NCI-H460 (cell line): ENCODE measurements around the gene KCNJ16. TPM values are rescaled to one million over a fixed set of nuclear protein-coding genes. Genes with fewer than 3 reads are reported as not detected.
"Not testable (repeated sequence)": the region's sequence is repeated elsewhere in the genome, so short reads cannot be mapped to it uniquely, and the experiment has no call there.

Experiments used
- DNase-seq: peaks from one replicate; pipeline ENCODE4 v3.0.0-alpha.2; 2016; ENCODE audit warnings: low read depth; ENCODE audit errors: extremely low read depth
- polyA plus RNA-seq: library from polyadenylated mRNA; depleted of rRNA; stranded (reverse); fragments of >200 nt; gene quantifications from 2 replicates; pipeline ENCODE4 v1.2.3, GENCODE V29; 2014; cell fraction: nucleus; rRNA removed
- total RNA-seq: library from RNA; depleted of rRNA; stranded (reverse); fragments of >200 nt; shearing (Covaris generic); gene quantifications from 2 replicates; pipeline ENCODE4 v1.2.3, GENCODE V29; 2014; rRNA removed

Gene KCNJ16
- total RNA-seq = not detected in 2 replicates
- polyA plus RNA-seq = not detected in 2 replicates

DNA sequence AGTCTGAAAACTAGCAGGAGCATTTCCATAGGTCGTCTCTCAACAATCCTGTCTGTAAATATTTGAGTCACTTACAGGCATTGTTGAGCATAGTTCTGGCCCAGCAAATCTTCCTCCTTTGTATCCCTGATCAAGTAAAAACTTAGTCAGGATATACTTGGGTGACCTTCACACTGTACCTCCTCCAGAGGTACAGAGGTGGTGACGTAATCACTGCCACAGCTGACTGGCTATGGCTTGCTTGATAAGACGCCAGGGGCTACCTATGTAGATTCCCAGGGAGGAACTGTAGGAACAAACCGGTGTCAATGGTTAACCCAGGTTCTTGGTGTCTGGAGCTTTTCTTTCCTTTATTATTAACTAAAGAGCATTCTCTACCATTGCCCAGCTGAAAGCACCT, at the start of gene KCNJ16:
Gene KCNJ16 (plus strand): TSS at position 270 of the 400 bp plus-strand sequence. CDS start 56,863 bp downstream, outside the sequence.
- no peak for DNase-seq

DNA sequence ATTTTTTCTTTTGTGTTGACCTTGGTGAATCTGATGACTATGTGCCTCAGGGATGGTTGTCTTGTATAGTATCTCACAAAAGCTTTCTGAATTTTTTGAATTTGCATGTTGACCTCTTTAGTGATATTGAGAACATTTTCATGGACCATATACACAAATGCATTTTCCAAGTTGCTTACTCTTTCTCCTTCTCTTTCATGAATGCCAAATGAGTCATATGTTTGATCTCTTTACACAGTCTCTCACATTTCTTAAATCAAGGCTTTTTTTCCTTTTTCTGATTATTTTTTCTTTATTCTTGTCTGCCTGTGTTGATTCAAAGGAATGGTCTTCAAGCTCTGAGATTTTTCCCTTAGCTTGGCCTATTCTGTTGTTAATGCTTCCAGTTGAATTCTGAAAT, 46.6 kb upstream of the KCNJ16 start:
- no peak for DNase-seq

DNA sequence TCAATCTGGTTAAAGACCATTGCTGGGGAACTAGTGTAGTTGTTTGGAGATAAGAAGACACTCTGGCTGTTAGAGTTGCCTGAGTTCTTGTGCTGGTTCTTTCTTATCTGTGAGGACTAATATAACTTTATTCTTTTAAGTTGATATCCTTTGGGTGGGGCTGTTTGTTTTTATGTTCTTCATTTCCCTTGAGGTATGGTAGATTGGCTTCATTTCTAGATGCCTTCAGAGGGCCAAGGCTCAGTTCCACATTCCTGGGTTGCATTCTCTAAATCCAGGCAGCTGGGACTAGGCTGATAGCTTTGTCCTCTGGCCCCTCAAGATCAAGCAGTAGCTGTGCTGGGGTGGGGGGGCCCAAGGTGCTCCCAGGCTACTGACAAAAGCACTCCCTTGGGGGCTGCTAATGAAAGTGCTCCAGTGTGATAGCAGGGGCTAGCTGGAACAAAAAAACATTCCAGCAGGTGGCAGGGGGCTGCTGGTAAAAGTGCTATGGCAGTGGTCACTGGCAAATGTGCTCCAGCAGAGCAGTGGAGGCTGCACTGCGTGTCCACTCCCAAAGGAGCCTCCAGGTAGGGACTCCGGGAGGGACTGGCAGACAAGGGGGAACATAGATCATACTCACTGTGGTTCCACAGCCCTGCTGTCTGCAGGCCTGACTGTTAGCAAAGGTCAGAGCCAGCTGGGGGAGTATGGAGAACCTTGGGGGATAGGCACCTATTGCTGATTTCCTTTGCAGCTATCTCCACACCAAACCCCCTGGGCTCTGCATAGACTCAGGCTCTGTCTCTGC, 45.9 kb upstream of the KCNJ16 start:
- no peak for DNase-seq

DNA sequence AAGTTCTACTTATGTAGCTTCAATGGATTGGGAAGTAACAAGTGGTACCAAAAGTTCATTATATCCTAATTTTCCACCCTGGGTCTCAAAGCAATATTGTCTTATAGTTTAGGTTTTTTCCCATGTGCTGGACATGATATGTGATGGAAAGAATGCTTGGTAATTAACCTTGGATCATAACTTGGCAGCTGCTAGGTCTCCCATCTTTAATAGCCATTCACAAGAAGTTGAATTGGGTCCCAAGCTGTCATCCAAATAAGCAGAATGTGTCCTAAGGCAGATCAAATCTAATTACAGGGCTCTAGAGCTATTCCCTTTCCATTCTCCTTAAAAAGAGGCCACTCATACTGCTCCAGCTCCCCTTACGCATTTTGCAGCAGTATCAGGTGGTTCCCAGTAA, 44.7 kb upstream of the KCNJ16 start:
- DNase-seq = no peak

DNA sequence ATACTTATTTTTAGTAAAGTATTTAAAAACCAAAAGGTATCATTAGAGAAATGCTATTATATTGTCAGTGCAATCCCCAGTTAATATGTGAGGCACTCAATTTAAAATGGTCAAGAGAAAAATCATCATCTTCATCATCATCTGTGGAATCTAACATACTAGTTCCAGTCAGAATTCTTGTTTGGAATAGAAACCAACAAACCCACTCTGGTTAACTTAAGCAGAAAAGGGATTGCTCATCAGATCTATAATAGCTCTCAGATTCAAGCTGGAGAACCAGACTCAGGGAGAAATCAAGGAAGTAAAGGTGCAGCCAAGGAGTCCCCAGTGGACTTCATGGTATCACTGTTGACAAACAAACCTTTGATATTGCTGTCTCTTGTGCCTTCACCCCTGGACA, 43.7 kb upstream of the KCNJ16 start:
- no peak for DNase-seq

DNA sequence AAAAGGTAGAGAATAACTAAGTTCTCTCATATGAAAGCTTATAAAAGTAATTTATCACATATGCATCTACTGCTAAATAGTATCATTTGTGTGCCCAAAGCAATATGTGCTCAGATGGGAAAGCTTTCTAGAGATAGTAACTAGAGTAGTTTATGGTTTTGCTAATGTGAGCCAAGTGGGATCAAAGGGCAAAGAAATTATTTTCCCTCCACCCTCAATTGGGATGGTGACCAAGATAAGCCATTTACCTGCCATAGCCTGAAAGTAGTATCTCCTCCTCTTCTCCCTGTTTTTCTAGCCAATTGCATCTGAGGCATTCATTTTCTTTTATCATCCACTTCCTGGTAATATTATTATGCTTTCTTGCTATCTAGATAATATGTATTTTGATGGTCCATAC, 41.9 kb upstream of the KCNJ16 start:
- DNase-seq = no peak

DNA sequence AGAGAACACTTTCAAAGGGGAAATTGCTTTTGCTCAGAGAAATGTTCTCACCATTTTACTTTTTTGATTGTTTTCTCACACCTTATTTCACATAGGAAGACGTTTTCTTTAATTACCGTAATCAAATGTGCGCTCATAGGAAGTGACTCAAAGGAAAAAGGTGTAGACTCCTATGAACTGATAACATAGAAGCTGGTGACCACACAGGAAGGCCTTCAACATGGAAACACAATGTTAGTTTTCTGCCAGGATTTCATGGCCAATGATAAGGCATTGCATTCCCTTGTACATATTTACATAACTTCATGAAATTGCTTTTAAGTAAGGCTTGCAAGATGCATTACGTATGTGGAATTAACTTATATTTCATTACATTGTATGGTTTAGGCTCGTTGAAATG, 40.9 kb upstream of the KCNJ16 start:
- no peak for DNase-seq

DNA sequence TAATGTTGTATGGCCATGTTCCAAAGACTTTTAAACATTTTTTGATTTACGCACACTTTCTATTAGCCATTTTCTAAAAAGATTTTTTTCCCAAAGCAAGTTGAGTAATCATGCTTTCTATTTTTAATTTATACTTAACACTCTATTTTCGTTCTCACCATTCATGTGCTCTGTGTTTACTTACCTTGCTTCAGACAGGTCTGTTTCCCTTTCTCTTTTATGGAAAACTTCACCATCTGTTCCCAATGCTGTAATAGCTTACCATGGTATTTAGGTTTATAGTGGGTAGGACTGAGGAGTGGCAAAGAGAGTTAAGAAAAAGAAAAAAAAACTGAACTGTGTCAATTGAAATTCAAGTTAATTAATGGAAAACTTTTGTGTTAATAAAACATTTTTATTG, 37.5 kb upstream of the KCNJ16 start:
- no peak for DNase-seq

DNA sequence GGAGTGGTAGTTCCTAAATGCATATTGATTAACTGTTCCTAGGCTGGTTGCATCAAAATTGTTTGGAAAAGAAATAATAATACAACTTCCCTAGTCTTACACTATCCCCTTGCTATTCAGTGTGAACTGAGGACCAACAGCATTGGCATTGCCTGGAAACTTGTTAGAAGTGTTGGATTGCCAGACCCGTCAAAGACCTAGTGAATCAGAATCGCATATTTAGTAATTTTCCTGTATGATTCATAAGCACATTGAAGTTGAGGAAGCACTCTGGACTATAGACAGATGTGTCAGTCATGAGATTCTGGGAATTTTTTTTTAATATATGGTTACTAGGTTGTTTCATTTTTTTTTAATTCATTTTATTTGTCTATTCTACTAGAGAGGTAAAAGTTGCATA, 34.7 kb upstream of the KCNJ16 start:
- no peak for DNase-seq

DNA sequence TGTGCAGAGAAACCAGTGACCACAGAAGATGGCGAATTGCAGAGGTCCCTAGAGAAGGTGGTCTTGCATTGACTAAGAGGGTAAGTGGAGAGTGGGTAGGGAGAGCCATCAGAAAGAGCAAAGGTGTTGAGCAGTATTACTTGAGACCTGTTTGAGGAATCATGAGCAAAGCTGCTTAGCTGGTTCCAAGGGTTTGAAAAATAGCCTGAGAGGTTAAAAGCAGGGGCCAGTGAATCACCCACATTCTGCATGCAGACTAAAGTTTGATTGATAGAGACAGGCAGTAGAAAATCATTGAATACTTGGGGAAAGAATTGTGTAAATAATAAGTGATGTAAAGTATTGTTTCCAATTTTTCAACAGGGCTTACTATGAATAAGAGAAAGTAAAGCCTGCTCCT, 34.0 kb upstream of the KCNJ16 start:
- DNase-seq = no peak

DNA sequence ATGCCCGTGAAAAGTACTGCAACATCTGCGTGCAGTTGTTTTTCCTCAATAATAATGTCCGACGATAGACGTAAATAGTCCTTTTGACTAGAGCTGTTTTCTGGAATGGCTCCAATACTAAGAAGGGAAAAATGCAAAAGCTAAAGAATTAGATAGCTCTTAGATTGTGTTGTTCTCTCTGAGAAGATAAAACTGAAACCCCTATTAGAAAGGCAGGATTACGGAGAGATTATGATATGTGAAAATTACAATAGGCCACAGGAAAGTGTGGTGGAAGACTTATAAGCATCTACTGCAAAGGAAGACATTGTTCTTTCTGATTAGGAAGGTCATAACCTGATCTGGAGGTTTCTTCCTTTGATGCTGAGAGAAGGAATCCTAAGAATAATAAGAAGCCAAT, 33.5 kb upstream of the KCNJ16 start:
- DNase-seq = no peak

DNA sequence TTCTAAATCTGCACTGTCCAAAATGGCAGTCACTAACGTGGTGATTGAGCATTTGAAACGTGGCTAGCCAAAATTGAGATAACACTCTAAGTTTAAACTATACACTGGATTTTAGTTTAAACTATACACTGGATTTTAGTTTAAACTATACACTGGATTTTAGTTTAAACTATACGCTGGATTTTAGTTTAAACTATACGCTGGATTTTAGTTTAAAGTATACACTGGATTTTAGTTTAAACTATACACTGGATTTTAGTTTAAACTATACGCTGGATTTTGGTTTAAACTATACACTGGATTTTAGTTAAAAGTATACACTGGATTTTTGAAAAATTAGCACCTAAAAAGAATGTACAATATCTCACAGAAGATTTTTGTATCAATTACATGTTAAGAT, 29.2 kb upstream of the KCNJ16 start:
- DNase-seq = not testable (repeated sequence)

DNA sequence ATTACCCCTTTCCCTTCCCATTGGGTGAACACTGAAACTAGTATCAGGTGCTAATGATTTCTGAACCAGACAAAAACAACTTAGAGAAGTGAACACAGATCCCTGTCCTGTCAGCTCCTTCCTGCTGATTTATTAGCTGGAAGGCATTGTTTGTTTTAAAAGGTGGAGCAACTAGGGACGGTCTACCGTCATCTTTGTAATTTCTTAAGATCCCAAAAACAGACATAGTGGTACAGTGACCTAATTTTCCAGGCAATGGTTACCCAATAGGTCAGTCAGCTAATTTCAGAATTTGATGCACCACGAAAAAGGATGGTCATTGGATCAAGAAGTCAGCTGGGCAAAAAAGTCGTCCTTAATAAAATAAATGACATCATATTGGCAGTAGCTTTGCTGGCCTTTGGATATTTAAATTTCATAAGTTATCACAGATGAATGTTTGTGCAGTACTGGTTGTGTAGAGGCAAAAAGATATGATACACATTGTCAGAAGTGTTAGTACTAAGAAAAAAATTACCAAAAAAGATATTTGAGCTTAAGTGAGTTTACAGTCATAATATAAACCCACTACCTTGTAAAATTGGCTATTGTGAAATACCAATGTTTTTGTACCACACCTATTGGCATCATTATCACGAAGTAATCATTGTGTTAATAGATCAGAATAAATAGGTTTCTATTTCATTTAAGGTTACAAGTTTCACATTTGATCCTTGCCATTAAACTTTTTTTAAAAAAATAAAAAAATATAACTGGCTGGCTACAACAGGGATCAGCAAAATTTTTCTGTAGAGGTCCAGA, 27.2 kb upstream of the KCNJ16 start:
- no peak for DNase-seq

DNA sequence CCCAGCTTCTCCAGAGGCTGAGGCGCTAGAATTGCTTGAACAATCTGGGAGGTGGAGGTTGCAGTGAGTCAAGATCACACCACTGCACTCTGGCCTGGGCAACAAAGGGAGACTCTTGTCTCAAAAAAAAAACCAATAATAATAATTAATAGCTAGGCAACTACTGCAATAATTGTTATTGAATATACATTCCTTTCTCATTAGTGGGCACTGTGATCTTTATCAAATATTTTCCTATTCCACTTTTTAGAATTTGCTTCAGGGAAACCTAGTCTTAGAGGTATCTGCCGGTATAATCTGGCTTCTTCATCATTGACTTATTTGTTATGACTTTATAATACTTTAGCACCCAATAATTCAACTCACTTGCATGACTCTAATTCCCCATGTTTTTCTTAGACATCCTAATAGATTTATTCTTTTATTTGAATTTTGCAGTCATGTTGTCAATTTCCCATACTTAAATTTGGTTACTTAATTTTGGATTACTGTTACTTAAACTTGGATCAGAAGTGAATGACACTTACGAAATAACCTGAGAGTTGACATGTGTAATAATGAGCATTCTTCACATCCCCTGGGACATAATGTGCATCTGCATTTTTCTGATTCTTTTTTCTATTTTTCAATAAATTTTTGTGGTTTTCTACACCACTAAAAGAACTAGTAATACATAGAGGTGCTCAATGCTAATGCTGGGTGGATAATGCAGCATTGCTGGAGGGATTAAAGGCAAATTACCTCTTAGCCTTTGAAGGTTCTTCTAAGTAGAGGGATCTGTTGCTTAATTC, 25.0 kb upstream of the KCNJ16 start:
- DNase-seq = no peak

DNA sequence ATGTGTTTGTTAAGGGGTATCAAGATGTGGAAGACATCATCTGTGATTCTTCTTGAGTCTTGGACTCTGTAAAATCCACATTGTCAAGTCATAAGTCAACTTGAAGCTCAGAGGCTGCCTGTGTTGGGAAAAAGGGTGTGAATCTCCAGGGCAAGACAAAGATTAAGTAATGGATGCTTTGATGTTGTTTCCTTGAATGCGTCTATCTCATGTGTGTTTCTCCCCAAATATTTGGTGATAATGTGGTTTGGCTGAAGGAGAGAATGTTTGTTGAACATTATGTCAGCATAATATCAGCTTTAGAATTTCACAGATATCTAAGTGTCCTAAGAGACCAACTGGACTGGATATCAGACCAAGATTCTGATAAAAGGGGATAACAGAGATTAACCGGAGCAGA, 24.1 kb upstream of the KCNJ16 start:
- DNase-seq = no peak

DNA sequence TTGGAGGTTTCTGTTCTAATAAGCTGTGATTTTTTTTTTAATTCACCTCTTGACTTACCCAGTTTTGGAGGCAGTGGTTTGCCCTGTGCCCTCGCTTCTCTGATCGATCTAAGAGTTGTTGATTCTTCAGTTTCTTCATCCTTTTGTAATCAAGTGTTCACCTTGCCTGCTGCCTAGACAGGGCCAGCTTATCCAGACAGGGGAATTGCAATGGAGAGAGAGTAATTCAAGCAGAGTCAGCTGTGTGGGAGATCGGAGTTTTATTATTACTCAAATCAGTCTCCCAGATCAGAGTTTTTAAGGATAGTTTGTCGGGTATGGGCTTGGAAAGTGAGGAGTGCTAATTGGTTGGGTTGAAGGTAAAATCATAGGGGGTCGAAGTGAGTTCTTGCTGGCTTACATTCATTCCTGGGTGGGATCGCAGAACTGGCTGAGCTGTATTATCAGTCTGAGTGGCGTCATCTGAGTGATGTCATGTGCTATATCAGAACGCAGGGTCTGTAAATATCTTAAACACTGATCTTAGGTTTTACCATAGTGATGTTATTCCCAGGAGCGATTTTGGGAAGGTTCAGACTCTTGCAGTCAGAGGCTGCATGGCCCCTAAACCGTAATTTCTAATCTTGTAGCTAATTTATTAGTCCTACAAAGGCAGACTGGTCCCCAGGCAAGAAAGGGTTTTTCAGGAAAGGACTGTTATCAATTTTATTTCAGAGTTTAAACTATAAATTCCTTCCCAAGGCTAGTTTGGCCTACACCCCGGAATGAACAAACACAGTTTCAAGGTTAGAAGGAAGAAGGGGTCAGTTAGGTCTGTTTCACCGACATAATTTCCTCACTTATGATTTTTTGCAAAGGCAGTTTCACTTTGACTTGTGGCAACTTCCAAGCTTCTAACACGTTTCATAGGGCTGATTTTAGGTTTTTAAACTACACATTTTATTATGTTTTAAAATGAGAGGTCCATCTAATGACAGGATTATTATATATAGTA, 21.5 kb upstream of the KCNJ16 start:
- no peak for DNase-seq

DNA sequence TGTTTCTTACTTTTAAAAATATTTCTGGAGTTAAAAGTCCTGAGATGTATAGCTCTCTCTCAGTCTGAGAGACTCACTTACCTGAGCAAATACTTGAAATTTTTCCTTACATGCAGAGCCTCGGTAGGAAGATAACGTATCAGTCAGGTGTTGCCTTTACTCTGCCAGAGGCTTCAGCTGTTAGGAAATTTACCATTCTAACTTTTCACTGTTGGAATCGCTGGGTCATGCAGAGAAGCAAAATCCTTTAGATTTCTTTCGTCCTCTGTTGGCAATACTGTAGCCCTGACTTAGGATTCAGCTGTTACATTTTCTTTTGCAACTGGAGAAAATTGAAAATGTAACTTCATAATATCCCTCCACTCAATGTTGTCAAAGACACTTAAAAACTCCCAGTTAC, 20.0 kb upstream of the KCNJ16 start:
- no peak for DNase-seq

DNA sequence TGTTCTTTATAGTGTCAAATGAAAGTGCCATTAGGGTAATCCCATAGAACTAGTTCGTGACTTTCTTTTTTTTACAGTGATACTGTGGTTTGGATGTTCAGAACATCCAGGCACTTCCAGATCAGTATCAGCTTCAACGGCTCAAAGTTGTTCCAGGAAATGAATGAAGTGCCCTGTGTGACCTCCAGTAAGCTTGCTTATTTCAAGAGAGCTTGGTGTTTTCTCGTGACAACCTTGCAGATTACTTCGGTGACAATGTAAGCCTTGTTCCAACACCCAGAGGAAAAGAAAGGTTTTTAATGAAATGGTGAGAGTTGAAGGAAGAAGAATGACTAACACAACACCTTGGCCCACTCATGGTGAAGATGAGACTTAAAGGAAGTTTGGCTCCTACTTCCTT, 16.0 kb upstream of the KCNJ16 start:
- DNase-seq = no peak

DNA sequence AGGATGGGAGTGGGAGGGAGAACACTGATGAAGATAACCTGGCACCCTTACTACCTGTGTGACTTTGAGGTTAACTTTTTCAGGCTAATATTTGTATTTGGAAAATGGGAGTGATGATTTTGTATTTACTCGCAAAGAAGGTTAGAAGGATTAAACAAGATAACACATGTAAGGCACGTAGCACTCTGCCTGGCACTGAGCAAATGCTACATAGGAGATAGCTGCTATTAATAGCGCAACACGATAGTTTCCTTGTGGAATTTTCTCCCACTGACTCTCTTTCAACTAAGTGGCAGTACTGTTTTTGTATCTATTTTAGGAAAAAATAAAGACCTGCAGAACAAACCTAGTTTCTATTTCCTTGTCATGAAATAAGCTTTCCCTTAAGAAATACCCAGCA, 15.4 kb upstream of the KCNJ16 start:
- no peak for DNase-seq

DNA sequence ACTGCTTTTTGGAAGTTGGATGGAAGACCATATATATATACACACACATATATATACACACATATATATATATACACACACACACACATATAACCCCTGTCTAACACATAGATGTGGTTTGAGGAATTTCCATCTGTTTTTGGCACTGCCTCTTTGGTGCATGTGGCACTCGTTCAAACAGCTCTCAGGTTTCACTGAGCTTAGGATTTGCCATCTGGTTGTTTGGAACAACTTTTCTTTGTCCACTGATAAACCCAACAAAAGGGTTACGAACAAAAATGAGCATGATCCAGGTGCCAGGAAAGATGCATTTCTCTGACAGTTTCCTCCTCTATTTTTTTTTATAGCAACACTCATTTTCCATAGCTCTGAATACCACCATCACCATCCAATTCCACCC, 14.6 kb upstream of the KCNJ16 start:
- DNase-seq = no peak
